Mammary epithelial cell (primary cell): ENCODE data around the gene OR5P2.
"Not testable (repeated sequence)": the region's sequence is repeated elsewhere in the genome, so short reads cannot be mapped to it uniquely, and the experiment has no call there.

Experiments used
- EZH2 ChIP-seq: IDR thresholded peaks from 2 replicates; pipeline ENCODE4 v1.6.1; 2012; ENCODE audit warnings: low read length, inconsistent platforms, borderline replicate concordance
- TF ChIP-seq, protein P1 (sequence below), 2 donors: IDR thresholded peaks in 1 of 2; conservative IDR thresholded peaks in 1 of 2; 2 replicates each; pipeline ENCODE4 v1.5.1; 2011 to 2012; ENCODE audit warnings: inconsistent platforms in 2 of 2, low read length in 2 of 2, mild to moderate bottlenecking in 2 of 2, control low read depth in 1 of 2, low read depth in 1 of 2; ENCODE audit not compliant: insufficient read depth in 1 of 2; ENCODE audit errors: extremely low read depth in 1 of 2

DNA sequence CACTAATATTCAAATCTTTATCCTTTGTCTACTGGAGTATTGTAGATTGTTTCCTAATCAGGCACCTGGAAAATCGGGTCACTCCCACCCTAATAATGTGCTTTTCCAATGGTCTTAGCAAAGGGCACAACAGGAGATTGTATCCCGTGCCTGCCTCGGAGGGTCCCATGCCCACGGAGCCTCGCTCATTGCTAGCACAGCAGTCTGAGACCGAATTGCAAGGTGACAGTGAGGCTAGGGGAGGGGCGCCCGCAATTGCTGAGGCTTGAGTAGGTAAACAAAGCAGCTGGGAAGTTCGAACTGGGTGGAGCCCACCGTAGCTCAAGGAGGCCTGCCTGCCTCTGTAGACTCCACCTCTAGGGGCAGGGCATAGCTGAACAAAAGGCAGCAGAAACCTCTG lies 32.4 kb downstream of the OR5P2 start:
- TF ChIP-seq, protein P1, sequence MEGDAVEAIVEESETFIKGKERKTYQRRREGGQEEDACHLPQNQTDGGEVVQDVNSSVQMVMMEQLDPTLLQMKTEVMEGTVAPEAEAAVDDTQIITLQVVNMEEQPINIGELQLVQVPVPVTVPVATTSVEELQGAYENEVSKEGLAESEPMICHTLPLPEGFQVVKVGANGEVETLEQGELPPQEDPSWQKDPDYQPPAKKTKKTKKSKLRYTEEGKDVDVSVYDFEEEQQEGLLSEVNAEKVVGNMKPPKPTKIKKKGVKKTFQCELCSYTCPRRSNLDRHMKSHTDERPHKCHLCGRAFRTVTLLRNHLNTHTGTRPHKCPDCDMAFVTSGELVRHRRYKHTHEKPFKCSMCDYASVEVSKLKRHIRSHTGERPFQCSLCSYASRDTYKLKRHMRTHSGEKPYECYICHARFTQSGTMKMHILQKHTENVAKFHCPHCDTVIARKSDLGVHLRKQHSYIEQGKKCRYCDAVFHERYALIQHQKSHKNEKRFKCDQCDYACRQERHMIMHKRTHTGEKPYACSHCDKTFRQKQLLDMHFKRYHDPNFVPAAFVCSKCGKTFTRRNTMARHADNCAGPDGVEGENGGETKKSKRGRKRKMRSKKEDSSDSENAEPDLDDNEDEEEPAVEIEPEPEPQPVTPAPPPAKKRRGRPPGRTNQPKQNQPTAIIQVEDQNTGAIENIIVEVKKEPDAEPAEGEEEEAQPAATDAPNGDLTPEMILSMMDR (conservative IDR thresholded peaks at IDR 0.05 in 1 of 2, IDR thresholded peaks at IDR 0.05 in 1 of 2; ENCODE audit: extremely low read depth in 1 of 2, insufficient read depth in 1 of 2, low read depth in 1 of 2, low read length in 2 of 2) = not testable (repeated sequence)
- TF ChIP-seq EZH2 = not testable (repeated sequence)
